Left lung (tissue), 10 donors: ENCODE results near the gene ADPRHL1. TPM values are rescaled to one million over a fixed set of nuclear protein-coding genes. Genes with fewer than 3 reads are reported as not detected.

Source experiments
- ATAC-seq: fragments of 200-7000 bp; cut with Tn5 transposase; one replicate; pipeline ENCODE4 v1.9.1; 2020; ENCODE audit warnings: moderate library complexity
- DNase-seq, 4 donors: peaks; one replicate each; pipeline ENCODE4 v3.0.0-alpha.2; 2013 to 2020
- H3K27ac ChIP-seq, 2 donors: fragments of 200-600 bp; sonication (generic) in 1 of 2; one replicate each; pipeline versions ENCODE4 v1.5.0 to v1.8.0; 2020 to 2021
- H3K27me3 ChIP-seq, 2 donors: fragments of 200-600 bp; sonication (generic) in 1 of 2; one replicate each; pipeline versions ENCODE4 v1.5.0 to v1.8.0; 2020 to 2021
- H3K36me3 ChIP-seq, 2 donors: fragments of 200-600 bp; sonication (generic) in 1 of 2; one replicate each; pipeline versions ENCODE4 v1.5.0 to v1.8.0; 2020 to 2021
- H3K4me1 ChIP-seq, 2 donors: fragments of 200-600 bp; one replicate each; pipeline ENCODE4 v1.8.0; 2021
- H3K4me3 ChIP-seq, 2 donors: fragments of 200-600 bp; sonication (generic) in 1 of 2; one replicate each; pipeline versions ENCODE4 v1.5.0 to v1.8.0; 2020 to 2021; ENCODE audit warnings: mild to moderate bottlenecking in 1 of 2
- H3K9me3 ChIP-seq, 2 donors: fragments of 200-600 bp; sonication (generic) in 1 of 2; one replicate each; pipeline versions ENCODE4 v1.5.0 to v1.8.0; 2020 to 2021
- CTCF ChIP-seq, 2 donors: fragments of 200-600 bp; sonication (generic) in 1 of 2; IDR thresholded peaks; one replicate each; pipeline versions ENCODE4 v1.5.0 to v1.8.0; 2021; ENCODE audit warnings: antibody characterized with exemption in 2 of 2
- intact Hi-C, 2 donors: fragments of 100-400 bp; cut with DNase I; formaldehyde crosslinking; loops; one replicate each; pipeline versions ENCODE4 v1.11.2 to v1.14.2; 2022
- polyA plus RNA-seq, 6 donors: library from polyadenylated mRNA; unstranded; fragments of 120-200 nt; gene quantifications; one replicate each; pipeline ENCODE4 v1.2.1, GENCODE V29; 2013; ENCODE audit not compliant: insufficient read length in 6 of 6
- total RNA-seq, 2 donors: library from RNA; stranded (reverse); fragmentation: NEBNext Ultra II Directional; extraction: Animal tissue kit (Norgen Biotek cat#: 25700); gene quantifications; one replicate each; pipeline ENCODE4 v1.2.1, GENCODE V29; 2021
- donor health status: DM: no; HTN: yes; CAD: no.
- donor health status: DM: no; HTN: no; CAD: no.

ADPRHL1 gene
- total and polyA plus RNA-seq, 8 donors, result 0.66 to 2.3 (median 1.5) TPM

- TF ChIP-seq CTCF (IDR thresholded peaks at IDR 0.05), result no peak
- intact Hi-C loops, result no loop called here
These were observed 33.6 kb downstream of the ADPRHL1 start for GRCh38 chr13:113419531-113420193.

GRCh38 chr13:113418722-113419049, 34.6 kb downstream of the ADPRHL1 start:
- Histone ChIP-seq H3K27ac (no peak overlapping the region), H3K4me1 (no peaks in the 10 kb centered on the region), H3K4me3 (no peak overlapping the region), H3K36me3 (no peaks in the 10 kb centered on the region), H3K27me3 (peaks cover 0 to 19% of the 10 kb centered on the region in 2 donors), H3K9me3 (no peaks in the 10 kb centered on the region)
- no peak for DNase-seq
- no peak for TF ChIP-seq CTCF (IDR thresholded peaks at IDR 0.05)
- ATAC-seq, result no peak
- intact Hi-C loops, result no loop called here

More at GRCh38 chr13:113419531-113420193, 33.6 kb downstream of the ADPRHL1 start:
- Histone ChIP-seq H3K27ac (no peak overlapping the region), H3K36me3 (no peaks in the 10 kb centered on the region), H3K27me3 (peaks cover 0 to 19% of the 10 kb centered on the region in 2 donors), H3K4me1 (no peaks in the 10 kb centered on the region), H3K9me3 (no peaks in the 10 kb centered on the region), H3K4me3 (no peak overlapping the region)
- ATAC-seq (no peak), DNase-seq (no peak)

GRCh38 chr13:113417836-113418721, 35.2 kb downstream of the ADPRHL1 start:
- Histone ChIP-seq H3K27me3 (peaks cover 0 to 19% of the 10 kb centered on the region in 2 donors), H3K36me3 (no peaks in the 10 kb centered on the region), H3K9me3 (no peaks in the 10 kb centered on the region), H3K4me1 (no peaks in the 10 kb centered on the region), H3K27ac (no peak overlapping the region), H3K4me3 (no peak overlapping the region)
- DNase-seq, result no peak
- no peak for ATAC-seq
- intact Hi-C loops, result no loop called here
- no peak for TF ChIP-seq CTCF (IDR thresholded peaks at IDR 0.05)

- H3K36me3 ChIP-seq, result no peaks in the 10 kb centered on the region
- DNase-seq (no peak), ATAC-seq (no peak)
These were observed 36.1 kb downstream of the ADPRHL1 start for GRCh38 chr13:113417008-113417751.

More at GRCh38 chr13:113417008-113417751, 36.1 kb downstream of the ADPRHL1 start:
- Histone ChIP-seq H3K4me3 (no peak overlapping the region), H3K27me3 (peaks cover 0 to 19% of the 10 kb centered on the region in 2 donors), H3K27ac (no peak overlapping the region), H3K9me3 (no peaks in the 10 kb centered on the region), H3K4me1 (no peaks in the 10 kb centered on the region)
- intact Hi-C loops, result no loop called here
- TF ChIP-seq CTCF (IDR thresholded peaks at IDR 0.05), result no peak
